SKM-1 (cell line): ENCODE data around the gene CDK5RAP2.
"Not testable (repeated sequence)": the region's sequence is repeated elsewhere in the genome, so short reads cannot be mapped to it uniquely, and the experiment has no call there.

Experiments
- DNase-seq: peaks from one replicate; lab custom pipeline; 2025; ENCODE audit not compliant: unreplicated experiment; lab: John Stamatoyannopoulos, UW

The CDK5RAP2 gene

DNA sequence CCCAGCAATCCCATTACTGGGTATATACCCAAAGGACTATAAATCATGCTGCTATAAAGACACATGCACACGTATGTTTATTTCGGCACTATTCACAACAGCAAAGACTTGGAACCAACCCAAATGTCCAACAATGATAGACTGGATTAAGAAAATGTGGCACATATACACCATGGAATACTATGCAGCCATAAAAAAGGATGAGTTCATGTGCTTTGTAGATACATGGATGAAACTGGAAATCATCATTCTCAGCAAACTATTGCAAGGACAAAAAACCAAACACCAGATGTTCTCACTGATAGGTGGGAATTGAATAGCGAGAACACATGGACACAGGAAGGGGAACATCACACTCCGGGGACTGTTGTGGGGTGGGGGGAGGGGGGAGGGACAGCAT lies 64.0 kb downstream of the CDK5RAP2 start:
- DNase-seq, result not testable (repeated sequence)

DNA sequence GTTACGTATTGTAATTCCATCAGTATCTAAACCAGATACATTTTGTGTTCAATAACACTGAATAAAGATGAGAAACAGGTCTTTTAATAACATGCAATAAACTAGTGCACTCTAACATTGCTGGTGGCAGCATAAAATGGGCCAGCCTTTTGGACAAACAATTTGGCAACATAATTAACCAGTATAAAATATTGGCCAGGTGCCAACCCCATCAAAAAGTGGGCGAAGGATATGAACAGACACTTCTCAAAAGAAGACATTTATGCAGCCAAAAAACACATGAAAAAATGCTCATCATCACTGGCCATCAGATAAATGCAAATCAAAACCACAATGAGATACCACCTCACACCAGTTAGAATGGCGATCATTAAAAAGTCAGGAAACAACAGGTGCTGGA lies 64.5 kb downstream of the CDK5RAP2 start:
- not testable (repeated sequence) for DNase-seq

DNA sequence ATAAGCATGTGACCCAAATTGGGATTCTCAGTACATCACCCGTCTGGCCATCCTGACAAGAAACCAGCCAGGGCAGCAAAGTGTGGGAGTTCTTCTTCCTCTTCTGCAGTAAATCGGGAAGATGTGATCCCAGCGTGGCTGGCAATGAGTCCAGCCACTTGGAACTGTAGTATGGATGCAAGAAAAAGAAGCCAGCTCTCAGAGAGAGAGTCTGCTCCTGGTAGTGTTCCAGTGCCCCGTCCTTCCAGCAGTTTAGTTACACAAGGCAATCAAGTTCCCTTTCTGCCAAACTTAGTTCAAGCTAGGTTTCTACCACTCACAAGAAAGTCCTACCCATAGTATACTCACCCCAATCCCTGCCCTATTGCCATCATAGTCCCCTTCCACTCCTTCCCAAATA lies 65.6 kb downstream of the CDK5RAP2 start:
- no peak for DNase-seq

DNA sequence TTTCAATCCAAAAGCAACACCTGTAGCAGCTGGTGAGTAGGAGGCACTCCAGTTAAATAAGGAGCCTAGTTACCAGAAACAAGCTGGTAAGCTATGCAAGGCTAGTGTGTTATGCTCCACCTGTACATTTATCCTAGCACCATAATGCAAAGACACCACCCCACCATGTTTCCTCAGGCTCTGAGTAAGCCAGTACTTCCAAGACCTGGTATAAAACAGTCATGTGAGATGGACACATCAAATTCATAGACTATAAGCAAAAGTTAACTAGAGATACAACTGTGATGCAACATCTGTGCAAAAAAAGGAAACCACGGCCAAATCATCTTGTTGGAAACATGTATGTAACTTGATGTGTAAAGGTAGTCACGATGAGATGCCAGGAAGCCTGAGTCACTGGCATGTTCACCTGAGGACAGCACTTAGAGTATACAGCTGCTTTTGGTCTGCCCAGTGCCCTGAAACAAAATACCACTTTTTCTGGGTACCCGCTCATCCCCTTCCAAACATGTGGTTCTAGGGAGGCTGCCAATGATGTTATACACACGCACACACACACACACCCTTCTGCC lies 66.1 kb downstream of the CDK5RAP2 start:
- no peak for DNase-seq

DNA sequence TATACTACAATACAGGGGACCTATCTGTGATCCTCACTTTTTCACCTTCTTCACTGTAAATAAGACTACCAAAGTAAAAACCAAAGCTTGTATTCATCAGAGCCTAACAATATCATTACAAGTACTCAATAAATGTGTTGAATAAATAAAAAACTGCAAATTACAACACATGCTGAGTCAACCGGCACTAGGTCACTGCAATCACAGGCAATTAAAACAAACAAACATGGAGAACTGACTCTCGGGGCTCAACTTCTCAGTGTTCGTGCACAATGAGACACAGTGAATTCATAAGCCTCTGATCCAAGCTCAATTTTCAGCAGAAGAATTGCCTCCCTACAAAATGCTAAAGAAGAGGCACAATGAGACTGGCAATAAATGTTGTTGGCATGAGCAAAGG lies 69.2 kb downstream of the CDK5RAP2 start:
- DNase-seq, result no peak

DNA sequence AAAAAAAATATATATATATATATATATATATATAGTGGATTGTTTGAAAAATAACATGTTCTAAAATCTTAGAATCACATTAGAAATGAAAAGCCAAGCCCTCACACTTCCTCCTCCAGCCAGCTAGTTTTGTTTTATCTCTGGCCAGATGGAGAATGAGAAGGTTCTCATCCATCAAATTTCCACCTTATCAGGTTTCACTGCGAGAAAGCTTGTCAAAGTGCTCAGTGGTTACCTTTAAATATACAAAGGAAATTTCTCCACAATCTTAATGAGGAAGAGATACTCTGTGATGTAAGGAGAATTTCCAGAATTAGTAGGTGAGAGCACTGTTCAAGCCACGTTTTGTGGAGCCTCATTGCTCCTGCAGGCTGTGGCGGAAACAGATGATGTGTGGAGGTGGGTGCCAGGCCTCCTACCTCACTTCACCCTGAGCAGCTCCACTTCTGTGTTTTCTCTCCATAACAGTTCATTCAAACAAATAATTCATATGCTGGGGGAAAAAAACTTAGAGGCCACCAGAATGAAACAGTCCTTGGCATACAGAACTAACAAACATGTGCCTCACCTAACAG lies 71.9 kb downstream of the CDK5RAP2 start:
- DNase-seq, result no peak

DNA sequence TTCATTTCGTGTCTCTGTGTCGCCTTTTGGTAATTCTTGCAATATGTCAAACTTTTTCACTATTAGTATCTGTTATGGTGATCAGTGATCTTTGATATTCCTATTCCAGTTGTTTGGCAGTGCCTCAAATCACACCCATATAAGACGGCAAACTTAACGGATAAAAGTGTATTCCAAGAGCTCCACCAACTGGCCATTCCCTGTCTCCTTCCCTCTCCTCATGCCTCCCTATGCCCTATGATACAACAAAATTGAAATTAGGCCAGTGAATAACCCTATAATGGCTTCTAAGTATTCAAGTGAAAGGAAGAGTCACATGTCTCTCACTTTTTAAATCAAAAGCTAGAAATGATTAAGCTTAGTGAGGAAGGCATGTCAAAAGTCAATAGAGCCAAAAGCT lies 74.8 kb downstream of the CDK5RAP2 start:
- no peak for DNase-seq

DNA sequence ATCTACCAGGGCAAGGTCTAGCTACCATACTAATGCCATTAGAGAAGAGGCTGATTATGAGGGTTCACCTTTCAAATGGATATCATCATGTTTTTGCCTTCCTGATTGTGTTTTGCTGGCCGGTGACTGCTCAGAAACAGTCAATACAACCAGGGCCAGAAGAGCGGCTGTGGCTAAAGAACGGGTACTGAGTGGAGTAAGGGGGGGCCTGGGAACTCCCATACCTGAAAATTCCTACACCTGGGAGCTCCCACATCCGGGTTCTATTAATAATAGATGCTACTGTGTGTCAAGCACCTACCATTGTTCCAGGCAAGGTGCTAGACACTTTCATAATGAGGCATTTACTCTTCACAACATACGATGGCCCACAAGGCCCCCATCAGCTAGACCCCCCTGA lies 79.2 kb downstream of the CDK5RAP2 start:
- no peak for DNase-seq

DNA sequence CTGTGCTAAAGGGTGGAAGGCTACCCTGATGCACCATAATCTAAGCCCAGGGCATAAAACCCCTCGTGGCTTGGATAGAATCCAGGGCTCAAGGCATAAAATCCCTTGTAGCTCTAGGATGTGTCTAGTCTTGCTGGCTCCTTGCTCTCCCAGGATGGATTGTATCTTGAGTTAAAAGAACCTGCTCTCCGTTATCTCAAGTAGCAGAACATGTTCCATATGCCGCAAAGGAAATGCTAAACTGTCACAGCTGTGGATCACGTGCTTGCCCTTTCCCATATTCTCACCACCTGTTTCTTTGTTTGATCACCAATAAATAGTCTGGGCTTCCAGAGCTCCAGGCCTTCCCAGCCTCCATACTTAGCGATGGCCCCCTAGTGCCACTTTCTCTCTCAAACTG lies 82.1 kb downstream of the CDK5RAP2 start:
- not testable (repeated sequence) for DNase-seq

DNA sequence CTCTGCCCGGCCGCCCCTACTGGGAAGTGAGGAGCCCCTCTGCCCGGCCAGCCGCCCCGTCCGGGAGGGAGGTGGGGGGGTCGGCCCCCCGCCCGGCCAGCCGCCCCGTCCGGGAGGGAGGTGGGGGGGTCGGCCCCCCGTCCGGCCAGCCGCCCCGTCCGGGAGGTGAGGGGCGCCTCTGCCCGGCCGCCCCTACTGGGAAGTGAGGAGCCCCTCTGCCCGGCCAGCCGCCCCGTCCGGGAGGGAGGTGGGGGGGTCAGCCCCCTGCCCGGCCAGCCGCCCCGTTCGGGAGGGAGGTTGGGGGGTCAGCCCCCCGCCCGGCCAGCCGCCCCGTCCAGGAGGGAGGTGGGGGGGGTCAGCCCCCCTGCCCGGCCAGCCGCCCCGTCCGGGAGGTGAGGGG lies 83.5 kb downstream of the CDK5RAP2 start:
- not testable (repeated sequence) for DNase-seq

DNA sequence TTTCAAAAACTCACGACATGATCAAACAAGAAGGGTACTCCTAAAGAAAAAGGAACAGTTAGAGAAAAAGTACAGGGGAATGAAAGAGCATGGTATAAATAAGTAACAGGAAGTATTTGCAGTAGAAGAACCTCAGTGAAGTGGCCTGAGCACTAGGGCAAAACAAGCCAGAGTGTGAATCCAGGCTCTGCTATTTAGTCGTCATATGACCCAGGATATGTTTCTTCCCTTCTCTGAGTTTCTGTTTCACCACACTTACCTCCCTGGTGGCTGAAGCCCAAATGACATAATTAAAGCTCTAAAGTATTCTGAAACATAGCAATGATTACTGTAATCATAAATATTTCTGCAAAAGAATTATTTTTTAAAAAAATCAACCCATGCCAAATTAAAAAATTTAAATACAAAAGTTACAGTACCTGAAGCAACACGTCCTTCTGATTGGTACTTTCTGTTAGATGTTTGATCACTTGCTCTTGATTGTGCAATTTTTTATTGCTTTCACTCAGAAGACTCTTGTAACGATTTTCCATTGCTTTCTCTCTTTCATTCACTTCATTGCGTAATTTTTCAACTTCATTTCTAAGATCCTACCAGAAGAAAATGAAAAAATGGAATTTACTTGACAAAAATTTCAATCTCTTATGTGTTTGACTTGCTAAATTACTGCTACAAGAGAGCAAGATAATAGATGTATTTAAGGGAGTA lies 88.9 kb downstream of the CDK5RAP2 start:
- DNase-seq, result no peak

DNA sequence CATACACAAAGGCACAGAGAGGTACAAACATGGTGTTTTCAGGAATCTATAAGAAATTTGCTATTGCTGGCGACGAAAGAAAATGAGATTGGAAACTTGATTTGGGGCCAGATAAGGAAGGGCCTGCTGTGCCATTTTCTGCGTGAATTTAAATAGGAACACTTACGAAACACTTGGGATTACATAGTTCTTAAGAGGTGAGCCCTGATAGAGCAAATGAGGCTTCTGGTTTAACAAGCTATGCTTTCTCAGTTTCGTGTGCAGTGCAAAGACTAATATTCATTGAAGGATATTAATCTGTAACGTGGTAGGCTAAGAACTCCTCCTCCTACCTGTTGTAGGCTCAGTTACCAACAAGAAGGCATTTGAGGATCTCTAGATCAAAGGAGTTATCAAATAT lies 93.1 kb downstream of the CDK5RAP2 start:
- DNase-seq, result no peak

DNA sequence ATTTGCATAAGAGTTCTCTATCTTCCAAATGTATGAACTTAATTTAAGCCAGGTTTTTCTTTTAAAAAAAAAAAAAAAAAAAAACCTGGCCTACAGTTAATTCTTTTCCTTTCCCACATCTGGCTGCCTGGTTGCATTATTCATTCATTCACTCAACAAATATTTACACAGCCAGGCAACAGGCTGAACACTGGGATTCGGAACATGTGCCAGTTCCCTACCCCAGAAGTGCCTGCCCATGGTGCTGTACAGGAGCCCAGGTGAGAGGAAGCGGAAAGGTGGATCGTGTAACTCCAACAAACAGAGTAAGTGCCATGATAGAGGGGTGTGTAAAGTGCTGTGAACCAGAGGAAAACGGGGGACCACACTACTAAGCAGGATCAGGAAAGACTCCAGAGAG lies 93.6 kb downstream of the CDK5RAP2 start:
- no peak for DNase-seq

DNA sequence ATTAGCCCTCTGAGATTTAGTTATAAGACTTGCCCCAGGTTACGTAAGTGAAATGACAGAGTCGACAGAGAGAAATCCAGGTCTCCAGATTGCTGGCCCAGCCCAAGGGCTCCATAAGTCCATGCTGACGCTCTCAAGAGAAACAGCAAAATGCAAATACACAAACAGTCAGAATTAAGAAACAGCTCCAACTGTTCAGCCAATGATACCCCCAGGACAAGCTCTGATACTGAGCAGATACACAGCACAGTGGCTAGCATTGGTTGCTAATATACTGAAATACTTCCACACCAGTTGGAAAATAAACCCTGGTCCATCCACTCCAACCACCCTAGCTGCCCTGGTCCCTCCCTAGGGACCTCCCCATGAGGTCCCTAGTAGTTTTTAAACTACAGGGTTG lies 94.2 kb downstream of the CDK5RAP2 start:
- DNase-seq, result no peak

DNA sequence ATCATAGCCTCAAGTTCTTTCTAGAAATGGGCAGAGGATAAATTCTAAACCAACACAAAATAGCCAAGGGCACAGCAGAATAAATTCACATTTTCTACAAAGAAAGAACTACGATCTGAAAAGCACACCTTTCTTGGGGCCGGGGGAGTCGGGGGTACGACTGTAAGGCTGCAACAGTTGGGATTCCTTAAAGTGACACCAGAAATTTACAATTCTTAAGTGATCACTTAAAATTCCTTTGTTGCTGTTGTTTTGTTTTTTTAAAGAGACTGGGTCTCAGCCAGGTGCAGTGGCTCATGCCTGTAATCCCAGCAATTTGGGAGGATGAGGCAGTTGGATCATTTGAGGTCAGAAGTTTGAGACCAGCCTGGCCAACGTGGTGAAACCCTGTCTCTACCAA lies 95.8 kb downstream of the CDK5RAP2 start:
- DNase-seq, result no peak

DNA sequence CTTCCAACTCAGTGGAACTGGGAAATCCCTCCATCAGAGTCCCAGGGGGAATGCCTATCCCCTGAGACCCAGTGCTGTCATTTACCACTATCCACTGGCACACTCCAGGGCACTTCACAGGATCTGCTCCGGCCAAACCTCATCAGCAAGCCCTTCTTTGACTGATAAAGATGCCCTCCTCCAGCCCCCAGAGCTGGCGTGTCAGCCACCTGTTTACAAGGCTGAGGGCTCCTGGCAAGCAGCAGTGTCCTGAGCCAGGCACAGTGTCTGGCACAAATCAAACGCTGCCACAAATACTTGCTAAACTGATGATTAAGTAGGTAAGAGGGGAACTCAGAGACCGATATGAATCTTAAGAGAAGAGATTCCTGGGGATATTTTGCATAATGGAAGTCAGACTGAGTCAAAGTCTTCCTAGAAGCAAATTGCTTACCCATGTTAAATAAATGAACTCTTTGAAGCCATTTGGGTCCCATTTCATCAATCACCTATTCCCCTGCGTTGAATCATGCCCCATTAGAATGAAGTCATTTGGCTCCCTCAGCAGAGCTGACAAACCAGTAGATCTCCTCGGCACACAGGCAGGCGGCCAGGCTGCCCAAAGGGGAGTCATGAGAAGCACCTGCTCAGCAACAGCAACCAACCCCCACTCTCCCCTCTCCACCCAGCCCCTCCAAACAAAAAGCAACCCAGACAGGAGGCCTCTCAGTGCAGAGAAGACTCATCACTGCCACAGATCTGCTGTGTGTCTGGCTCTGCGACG lies 97.4 kb downstream of the CDK5RAP2 start:
- DNase-seq, result no peak

DNA sequence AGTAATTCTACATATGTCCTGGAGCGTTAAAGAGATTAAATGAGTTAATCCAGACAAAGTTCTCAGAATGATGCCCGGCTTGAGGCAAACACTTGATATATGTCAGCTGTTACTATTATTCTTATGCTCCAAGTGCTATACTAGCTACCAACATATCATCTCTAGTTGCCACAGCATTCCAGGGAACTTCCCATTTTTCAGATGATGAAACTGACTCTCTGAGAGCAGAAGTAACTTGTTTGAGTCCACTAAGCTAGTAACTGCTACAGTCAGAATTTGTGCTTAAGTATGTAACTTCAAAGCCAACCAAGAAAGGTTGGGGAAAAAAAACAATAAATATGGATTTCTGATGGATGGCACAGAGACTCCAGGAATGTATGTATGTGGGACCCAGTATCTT lies 98.1 kb downstream of the CDK5RAP2 start:
- DNase-seq, result peak; percentile 23

DNA sequence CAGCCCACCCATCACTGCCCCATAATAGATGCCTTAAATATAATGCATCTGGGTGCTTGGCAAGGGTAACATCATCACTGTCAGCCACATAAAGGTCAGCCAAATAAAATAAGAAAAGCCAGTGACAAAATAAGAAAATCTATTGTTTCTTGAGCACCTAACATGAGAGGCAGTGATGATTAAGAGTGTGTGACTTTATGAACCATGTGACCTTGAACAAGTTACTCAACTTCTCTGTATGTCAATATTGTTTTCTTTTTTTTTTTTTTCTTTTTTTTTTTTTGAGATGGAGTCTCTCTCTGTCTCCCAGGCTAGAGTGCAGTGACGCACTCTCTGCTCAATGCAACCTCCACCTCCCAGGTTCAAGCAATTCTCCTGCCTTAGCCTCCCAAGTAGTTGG lies 98.7 kb downstream of the CDK5RAP2 start:
- no peak for DNase-seq

DNA sequence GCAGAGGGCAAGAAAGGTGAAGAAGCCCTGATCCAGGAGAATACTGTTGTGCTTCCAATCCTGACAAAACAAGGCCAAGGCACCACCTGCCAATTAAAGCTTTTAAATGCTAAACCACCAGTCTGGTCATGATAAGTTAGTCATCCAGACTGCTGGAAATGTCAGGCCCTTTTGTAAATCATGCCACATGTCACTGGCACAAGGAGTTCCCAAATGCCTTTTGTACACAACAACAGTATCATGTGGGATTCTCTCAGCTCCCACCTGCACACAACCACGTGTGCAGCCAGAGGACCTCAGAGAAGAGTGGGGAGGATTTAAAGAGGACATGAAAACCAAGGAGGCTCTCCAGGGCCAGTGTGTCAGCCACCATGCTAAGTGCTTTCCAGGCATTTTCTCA lies 99.3 kb downstream of the CDK5RAP2 start:
- no peak for DNase-seq

DNA sequence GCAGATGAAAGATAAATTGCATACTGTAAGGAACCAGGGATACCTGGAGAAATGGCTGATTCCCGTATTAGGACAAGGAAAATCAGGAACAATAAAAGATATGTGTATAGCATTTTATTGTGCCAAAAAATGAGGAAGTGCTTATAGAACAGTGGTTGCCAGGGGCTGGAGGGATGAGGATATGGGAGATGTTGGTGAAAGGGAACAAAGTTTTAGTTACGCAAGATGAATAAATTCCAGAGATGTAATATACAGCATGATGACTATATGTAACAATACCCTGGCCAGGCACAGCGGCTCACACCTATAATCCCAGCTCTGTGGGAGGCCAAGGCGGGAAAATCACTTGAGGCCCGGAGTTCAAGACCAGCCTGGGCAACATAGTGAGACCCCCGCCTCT lies 101.8 kb downstream of the CDK5RAP2 start:
- peak; percentile 25 for DNase-seq

DNA sequence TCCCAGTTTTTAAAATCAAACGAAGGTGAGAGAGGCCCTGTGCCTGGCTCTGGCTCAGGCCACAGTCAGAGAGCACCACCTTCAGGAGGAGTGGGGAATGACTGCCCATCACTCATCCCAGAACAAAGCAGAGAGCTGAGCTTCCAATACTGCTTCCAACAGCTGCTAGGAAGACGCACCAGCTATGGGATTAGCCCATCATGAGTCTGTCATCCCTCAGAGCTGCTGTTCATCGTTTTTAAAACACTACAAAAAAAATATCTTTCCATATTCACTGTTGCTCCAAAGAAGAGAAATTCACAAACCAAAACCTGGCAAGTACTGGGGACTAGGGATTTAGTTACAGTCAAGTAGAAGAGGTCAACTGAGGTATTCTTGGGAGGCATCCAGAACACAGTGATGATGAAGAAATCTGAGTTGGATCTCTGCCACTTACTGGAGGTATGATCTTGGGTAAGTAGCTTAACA lies 102.4 kb downstream of the CDK5RAP2 start:
- DNase-seq, result no peak

DNA sequence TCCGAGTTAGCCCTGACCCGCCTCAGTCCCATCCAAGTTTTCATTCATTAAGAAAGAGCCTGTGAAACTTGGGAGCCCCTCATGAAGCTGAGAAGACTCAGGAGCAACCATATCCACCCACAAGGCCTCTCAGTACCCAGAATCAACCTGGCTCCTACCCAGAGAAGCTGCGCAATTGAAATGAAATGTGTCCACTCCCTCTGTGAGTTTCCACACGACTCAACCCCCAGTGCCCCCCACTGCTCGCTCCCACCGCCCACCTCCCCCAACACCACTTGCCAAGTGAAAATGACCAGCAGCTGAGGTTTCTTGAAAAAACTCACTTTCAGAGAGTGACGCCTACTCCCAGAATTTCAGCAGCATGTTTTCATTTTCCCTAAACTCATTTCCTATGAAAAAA lies 104.6 kb downstream of the CDK5RAP2 start:
- DNase-seq, result no peak
